A673 (cell line): Measurements from ENCODE around the gene SLC19A1. TPM values are rescaled to one million over a fixed set of nuclear protein-coding genes. Genes with fewer than 3 reads are reported as not detected.

ENCODE experiments used
- BruUV-seq: library from RNA; stranded (reverse); fragments of 400-500 nt; replicated peaks from 2 replicates; lab custom pipeline; 2021; lab: Mats Ljungman, UMichigan
- CTCF ChIA-PET: fragments of 300-600 bp; sonication (Branson Sonifier 250); formaldehyde crosslinking; loops from one replicate; lab custom pipeline; 2022; ENCODE audit warnings: antibody characterized with exemption; lab: Charles Lee
- POLR2A ChIA-PET: fragments of 300-600 bp; sonication (Branson Sonifier 250); formaldehyde crosslinking; loops from one replicate; lab custom pipeline; 2022; ENCODE audit warnings: antibody characterized with exemption; ENCODE audit not compliant: low non-redundant PET; lab: Charles Lee
- DNase-seq: peaks from one replicate; pipeline ENCODE4 v3.0.0-alpha.2; 2015; ENCODE audit warnings: low spot score
- H3K27ac ChIP-seq: fragments of 200-600 bp; sonication (generic); 2 replicates; pipeline ENCODE4 v1.5.1; 2016; ENCODE audit warnings: mixed run types, low read depth, mild to moderate bottlenecking, mixed read lengths, antibody characterized with exemption, low read length; ENCODE audit not compliant: poor library complexity, severe bottlenecking
- H3K27me3 ChIP-seq: fragments of 200-600 bp; sonication (generic); replicated peaks from 2 replicates; pipeline ENCODE4 v1.6.1; 2017; ENCODE audit warnings: mixed run types, low read depth, mild to moderate bottlenecking, mixed read lengths, antibody characterized with exemption, low read length; ENCODE audit not compliant: insufficient read depth, poor library complexity
- H3K36me3 ChIP-seq: fragments of 200-600 bp; sonication (generic); 2 replicates; pipeline ENCODE4 v1.6.1; 2016; ENCODE audit warnings: mixed run types, mild to moderate bottlenecking, mixed read lengths, antibody characterized with exemption, low read length; ENCODE audit not compliant: insufficient read depth, poor library complexity, severe bottlenecking
- H3K4me1 ChIP-seq: fragments of 200-600 bp; sonication (generic); 2 replicates; pipeline ENCODE4 v1.6.1; 2017; ENCODE audit warnings: mixed run types, mild to moderate bottlenecking, mixed read lengths, antibody characterized with exemption, low read length; ENCODE audit not compliant: insufficient read depth, poor library complexity, severe bottlenecking
- H3K4me3 ChIP-seq: fragments of 200-600 bp; sonication (generic); 2 replicates; pipeline ENCODE4 v1.5.1; 2016; ENCODE audit warnings: low read depth, mixed run types, mild to moderate bottlenecking, mixed read lengths, low read length; ENCODE audit not compliant: poor library complexity, severe bottlenecking
- H3K9me3 ChIP-seq: fragments of 200-600 bp; sonication (generic); 2 replicates; pipeline ENCODE4 v1.6.1; 2016; ENCODE audit warnings: mixed run types, low read depth, mild to moderate bottlenecking, mixed read lengths, antibody characterized with exemption, low read length; ENCODE audit not compliant: poor library complexity, severe bottlenecking
- CTCF ChIP-seq: fragments of 300-800, 200-600 bp; sonication (generic); conservative IDR thresholded peaks from 2 replicates; pipeline ENCODE4 v1.5.1; 2017; ENCODE audit warnings: low read depth, mild to moderate bottlenecking, antibody characterized with exemption, low read length, moderate library complexity, mixed read lengths
- EZH2 ChIP-seq: fragments of 200-600 bp; sonication (generic); IDR thresholded peaks from 2 replicates; pipeline ENCODE4 v1.6.1; 2017; ENCODE audit warnings: borderline replicate concordance, low read depth, mild to moderate bottlenecking, mixed read lengths, antibody characterized with exemption, low read length; ENCODE audit not compliant: poor library complexity, severe bottlenecking
- intact Hi-C: fragments of 100-400 bp; cut with micrococcal nuclease; formaldehyde crosslinking; loops from one replicate; pipeline ENCODE4 v1.10.0; 2022; ENCODE audit not compliant: unreplicated experiment
- total RNA-seq: library from RNA; stranded (reverse); gene quantifications from 2 replicates; pipeline ENCODE4 v1.2.3, GENCODE V29; 2021

The SLC19A1 gene
- total RNA-seq, 1 experiment from 2014 or later, result 72.1 TPM

- intact Hi-C loops, result no loop called here
- no TSS peak for BruUV-seq
- ChIA-PET POLR2A (no interaction called here), CTCF (no interaction called here)
- Histone ChIP-seq H3K27ac (no peak overlapping the region), H3K4me1 (no peaks in the 10 kb centered on the region), H3K4me3 (no peak overlapping the region), H3K27me3 (no peaks in the 10 kb centered on the region), H3K36me3 (no peaks in the 10 kb centered on the region), H3K9me3 (no peaks in the 10 kb centered on the region)
- no peak for TF ChIP-seq CTCF
- no peak for DNase-seq
These were observed 42.2 kb downstream of the SLC19A1 start for GRCh38 chr21:45499970-45500577.

- H3K27me3 ChIP-seq, result no peaks in the 10 kb centered on the region
- ChIA-PET CTCF (no interaction called here), POLR2A (no interaction called here)
- H3K27ac ChIP-seq, result no peak overlapping the region
- intact Hi-C loops, result no loop called here
- TF ChIP-seq CTCF (no peak), EZH2 (no peak)
- no peak overlapping the region for H3K4me3 ChIP-seq
- H3K36me3 ChIP-seq, result no peaks in the 10 kb centered on the region
- no peaks in the 10 kb centered on the region for H3K4me1 ChIP-seq
- BruUV-seq, result no TSS peak
- no peak for DNase-seq
- no peaks in the 10 kb centered on the region for H3K9me3 ChIP-seq
These were observed 43.0 kb downstream of the SLC19A1 start for GRCh38 chr21:45499201-45499750.

GRCh38 chr21:45498646-45499000 lies 43.6 kb downstream of the SLC19A1 start:
- H3K4me3 ChIP-seq, result no peak overlapping the region
- no TSS peak for BruUV-seq
- DNase-seq, result no peak
- ChIA-PET POLR2A (no interaction called here), CTCF (no interaction called here)
- H3K9me3 ChIP-seq, result no peaks in the 10 kb centered on the region
- no peaks in the 10 kb centered on the region for H3K27me3 ChIP-seq
- no peaks in the 10 kb centered on the region for H3K4me1 ChIP-seq
- intact Hi-C loops, result no loop called here
- no peak overlapping the region for H3K27ac ChIP-seq
- TF ChIP-seq EZH2 (no peak), CTCF (no peak)
- no peaks in the 10 kb centered on the region for H3K36me3 ChIP-seq
